Ectodermal cell (in vitro differentiated cells): Measurements from ENCODE around the gene GRID1.

ENCODE experiments used
- H3K27ac ChIP-seq: 2 replicates; pipeline ENCODE4 v1.7.0; 2013; ENCODE audit warnings: mild to moderate bottlenecking, low read depth, low read length; ENCODE audit not compliant: insufficient read depth, poor library complexity, severe bottlenecking
- H3K27me3 ChIP-seq: 2 replicates; pipeline ENCODE4 v1.7.0; 2013; ENCODE audit warnings: mild to moderate bottlenecking, low read length; ENCODE audit not compliant: insufficient read depth, control insufficient read depth, poor library complexity, severe bottlenecking
- H3K36me3 ChIP-seq: one replicate; pipeline ENCODE4 v1.7.0; 2013; ENCODE audit warnings: low read length; ENCODE audit not compliant: control insufficient read depth, insufficient read depth
- H3K4me1 ChIP-seq: one replicate; pipeline ENCODE4 v1.7.0; 2013; ENCODE audit warnings: low read length; ENCODE audit not compliant: control insufficient read depth, insufficient read depth
- H3K4me3 ChIP-seq: 2 replicates; pipeline ENCODE4 v1.7.0; 2013; ENCODE audit warnings: low read depth, low read length, control low read depth; ENCODE audit not compliant: insufficient read depth
- H3K9me3 ChIP-seq: 2 replicates; pipeline ENCODE4 v1.7.0; 2013; ENCODE audit warnings: mild to moderate bottlenecking, low read length, moderate library complexity; ENCODE audit not compliant: control insufficient read depth
- WGBS, 2 experiments: methylation state at CpG; one replicate each; pipeline ENCODE4 v1.1.7; 2013; ENCODE audit warnings: missing lambda C conversion rate in 2 of 2; 5-methylcytosine and 5-hydroxymethylcytosine counted together

GRID1 gene

DNA sequence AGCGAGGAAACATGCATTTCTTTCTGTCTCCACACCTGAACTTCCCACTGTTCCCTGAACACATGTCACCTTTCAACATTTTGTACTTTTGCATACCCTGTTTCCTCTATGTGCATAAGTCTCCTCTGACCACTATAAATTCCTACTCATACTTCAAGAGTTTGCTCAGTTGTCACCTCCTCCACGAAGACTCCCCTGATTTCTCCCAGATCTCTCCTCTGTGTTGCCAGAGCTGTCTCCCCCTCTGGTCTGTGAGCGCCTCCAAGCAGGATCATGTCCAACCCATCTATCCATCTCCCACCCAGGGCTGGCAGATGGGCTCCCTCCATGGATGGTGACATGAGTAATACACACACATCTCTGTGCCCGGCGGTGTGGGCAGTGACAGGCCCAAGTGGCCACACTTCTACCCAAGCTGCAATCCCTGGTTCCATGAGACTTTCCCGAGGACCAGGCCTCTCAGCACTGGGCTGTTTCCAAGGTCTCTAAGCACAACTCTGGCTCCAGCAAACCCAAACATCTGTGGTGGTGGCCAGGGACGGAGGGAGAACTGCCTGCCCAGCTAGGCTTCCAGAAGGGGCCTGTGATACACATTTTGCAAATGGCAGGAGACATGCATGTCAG, 135.9 kb downstream of the GRID1 start:
- H3K9me3 ChIP-seq, result no peaks in the 10 kb centered on the region
- H3K27me3 ChIP-seq, result no peaks in the 10 kb centered on the region
- peaks cover 33% of the 10 kb centered on the region for H3K4me1 ChIP-seq
- no peak overlapping the region for H3K4me3 ChIP-seq
- no peaks in the 10 kb centered on the region for H3K36me3 ChIP-seq
- no peak overlapping the region for H3K27ac ChIP-seq
- WGBS, 2 experiments, result 93 to 95% methylated on average over 7 of the region's 7 CpGs

DNA sequence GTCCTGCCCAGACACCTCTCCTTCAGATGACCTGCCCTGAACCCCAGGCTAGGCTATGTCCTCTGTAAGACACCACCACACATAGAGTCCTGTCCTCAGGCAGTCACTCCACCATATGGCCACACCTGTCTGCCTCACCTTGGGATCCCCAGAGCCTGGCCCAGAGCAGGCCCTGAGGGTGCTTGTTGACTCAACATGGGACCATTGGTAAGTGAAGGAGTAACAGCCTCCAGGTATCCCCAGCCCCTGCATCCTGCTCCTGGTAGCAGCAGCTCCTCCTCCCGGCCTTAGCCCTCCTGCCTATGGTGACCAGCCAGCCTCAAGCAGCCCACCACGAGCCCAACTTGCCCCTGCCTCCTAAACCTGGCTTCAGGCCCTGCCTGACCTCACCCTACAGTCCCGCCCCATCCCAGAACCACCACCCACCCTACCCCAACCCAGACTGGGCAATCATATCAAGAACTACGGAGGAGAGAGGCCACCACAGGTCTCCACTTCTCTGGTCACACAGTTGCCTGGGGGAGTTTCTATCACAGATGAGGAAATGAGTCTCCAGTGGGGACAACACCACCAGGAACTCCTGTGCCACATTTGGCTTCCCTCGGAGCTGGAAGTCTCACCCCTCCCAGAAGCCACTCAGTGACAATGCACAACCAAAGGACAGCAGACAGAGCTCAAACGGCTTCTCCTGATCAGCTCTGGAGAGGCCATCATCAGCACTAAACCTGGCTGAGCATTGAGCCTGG, 136.6 kb downstream of the GRID1 start:
- no peaks in the 10 kb centered on the region for H3K9me3 ChIP-seq

DNA sequence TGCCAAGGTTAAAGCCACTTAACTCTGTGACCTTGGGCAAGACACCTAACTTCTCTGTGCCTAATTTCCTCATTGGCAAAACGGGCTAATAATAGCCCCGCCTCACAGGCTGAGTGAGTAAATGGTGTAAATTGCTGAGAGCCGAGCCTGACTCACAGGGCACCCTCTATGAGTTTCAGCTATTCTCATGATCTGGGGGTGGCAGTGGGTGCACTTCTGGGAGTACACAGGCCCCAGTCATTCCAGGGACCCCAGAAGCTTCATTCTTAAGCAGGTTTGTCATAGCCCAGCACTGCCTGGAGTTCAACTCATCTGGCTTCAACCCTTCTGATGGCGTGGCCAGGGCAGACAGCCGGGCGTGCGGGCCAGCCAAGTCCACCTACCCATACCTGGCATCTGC, 137.2 kb downstream of the GRID1 start:
- H3K4me3 ChIP-seq, result no peak overlapping the region
- H3K36me3 ChIP-seq, result no peaks in the 10 kb centered on the region
- no peaks in the 10 kb centered on the region for H3K9me3 ChIP-seq
- H3K27ac ChIP-seq, result no peak overlapping the region
- WGBS, 2 experiments, result 95 to 97% methylated on average over 7 of the region's 7 CpGs
- H3K27me3 ChIP-seq, result no peaks in the 10 kb centered on the region
- peaks cover 22% of the 10 kb centered on the region for H3K4me1 ChIP-seq

More for the DNA sequence above, 136.6 kb downstream of the GRID1 start:
- peaks cover 28% of the 10 kb centered on the region for H3K4me1 ChIP-seq
- H3K27ac ChIP-seq, result no peak overlapping the region
- 92 to 95% methylated on average over 6 of the region's 6 CpGs for WGBS, 2 experiments
- no peaks in the 10 kb centered on the region for H3K36me3 ChIP-seq
- no peaks in the 10 kb centered on the region for H3K27me3 ChIP-seq
- H3K4me3 ChIP-seq, result no peak overlapping the region

DNA sequence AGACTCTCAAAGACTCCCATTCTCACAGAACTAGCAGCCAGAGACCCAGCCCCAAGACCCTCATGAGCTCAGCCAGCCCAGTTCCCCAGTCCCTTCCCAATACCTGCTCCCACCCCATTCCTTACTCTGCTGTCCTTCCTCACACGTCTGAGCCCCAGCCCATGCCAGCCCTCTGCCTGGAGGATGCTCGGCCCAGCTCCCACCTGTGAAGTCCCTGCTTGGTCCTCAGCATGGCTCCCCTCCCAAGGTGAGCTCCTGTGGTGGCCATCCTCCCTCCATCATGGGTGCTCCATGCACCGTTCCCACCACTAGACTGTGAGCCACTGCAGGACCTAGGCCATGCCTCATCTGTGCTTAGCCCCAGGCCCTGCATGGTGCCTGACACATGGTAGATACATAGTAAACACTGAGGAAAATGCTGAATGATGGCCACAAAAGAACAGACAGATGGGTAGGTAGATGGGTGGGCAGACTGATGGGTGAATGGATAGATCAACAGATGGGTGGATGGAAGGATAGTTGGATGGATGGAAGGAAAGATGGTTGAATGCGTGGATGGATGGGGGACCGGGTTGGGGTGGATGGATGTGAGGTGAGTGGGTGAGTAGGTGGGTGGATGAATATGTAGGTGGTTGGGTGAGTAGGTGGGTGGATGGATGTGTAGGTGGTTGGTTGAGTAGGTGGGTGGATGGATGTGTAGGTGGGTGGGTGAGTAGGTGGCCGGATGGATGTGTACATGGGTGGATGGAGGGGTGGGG, 138.9 kb downstream of the GRID1 start:
- Histone ChIP-seq H3K9me3 (no peaks in the 10 kb centered on the region), H3K4me3 (no peak overlapping the region), H3K4me1 (peaks cover 7% of the 10 kb centered on the region), H3K27me3 (no peaks in the 10 kb centered on the region), H3K27ac (no peak overlapping the region), H3K36me3 (no peaks in the 10 kb centered on the region)
- WGBS, 2 experiments, result 80 to 88% methylated on average over 6 of the region's 6 CpGs

DNA sequence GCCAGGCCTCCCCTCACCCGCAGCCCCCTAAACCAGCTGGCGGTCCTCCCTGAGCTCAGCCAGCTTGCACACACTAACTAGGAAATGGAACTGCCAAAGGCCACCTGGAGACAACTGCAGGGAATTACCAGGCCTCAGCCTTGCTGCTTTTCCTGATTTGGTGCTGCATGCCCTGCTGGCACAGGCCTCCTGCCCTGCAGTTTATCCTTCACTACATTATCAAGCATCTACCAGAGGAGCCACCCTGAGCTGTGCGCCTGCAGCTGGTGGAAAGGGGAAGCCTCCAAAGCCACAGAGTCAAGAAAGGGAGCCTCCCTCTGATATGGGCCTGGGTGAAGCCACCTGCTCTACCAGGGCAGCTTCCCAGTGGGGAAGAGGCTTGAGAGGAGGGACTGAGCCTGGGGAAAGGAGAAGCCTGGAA, 139.8 kb downstream of the GRID1 start:
- no peak overlapping the region for H3K27ac ChIP-seq
- peaks cover 8% of the 10 kb centered on the region for H3K4me1 ChIP-seq
- 91 to 92% methylated on average over 3 of the region's 3 CpGs for WGBS, 2 experiments

DNA sequence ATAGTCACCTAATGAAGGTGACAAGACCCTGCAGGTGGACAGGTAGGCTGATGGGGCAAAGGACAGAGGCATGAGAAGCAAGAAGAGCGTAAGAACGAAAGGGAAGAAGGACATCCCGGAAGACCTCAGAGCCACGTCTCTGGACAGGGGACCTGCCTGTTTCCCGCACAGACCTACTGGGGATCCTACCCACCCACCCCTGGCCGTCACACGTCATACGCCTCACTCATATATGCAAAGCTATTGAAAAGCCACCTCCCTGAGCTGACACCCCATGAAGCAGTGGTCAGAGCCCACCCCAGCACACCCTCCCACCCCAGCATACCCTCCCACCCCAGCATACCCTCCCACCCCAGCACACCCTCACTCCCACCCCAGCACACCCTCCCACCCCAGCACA, 140.6 kb downstream of the GRID1 start:
- no peaks in the 10 kb centered on the region for H3K9me3 ChIP-seq
- no peak overlapping the region for H3K27ac ChIP-seq
- peaks cover 9% of the 10 kb centered on the region for H3K4me1 ChIP-seq
- no peaks in the 10 kb centered on the region for H3K36me3 ChIP-seq
- H3K27me3 ChIP-seq, result no peaks in the 10 kb centered on the region
- no peak overlapping the region for H3K4me3 ChIP-seq
- 94 to 96% methylated on average over 8 of the region's 8 CpGs for WGBS, 2 experiments

More for the DNA sequence above, 139.8 kb downstream of the GRID1 start:
- Histone ChIP-seq H3K4me3 (no peak overlapping the region), H3K27me3 (no peaks in the 10 kb centered on the region), H3K36me3 (no peaks in the 10 kb centered on the region), H3K9me3 (no peaks in the 10 kb centered on the region)

DNA sequence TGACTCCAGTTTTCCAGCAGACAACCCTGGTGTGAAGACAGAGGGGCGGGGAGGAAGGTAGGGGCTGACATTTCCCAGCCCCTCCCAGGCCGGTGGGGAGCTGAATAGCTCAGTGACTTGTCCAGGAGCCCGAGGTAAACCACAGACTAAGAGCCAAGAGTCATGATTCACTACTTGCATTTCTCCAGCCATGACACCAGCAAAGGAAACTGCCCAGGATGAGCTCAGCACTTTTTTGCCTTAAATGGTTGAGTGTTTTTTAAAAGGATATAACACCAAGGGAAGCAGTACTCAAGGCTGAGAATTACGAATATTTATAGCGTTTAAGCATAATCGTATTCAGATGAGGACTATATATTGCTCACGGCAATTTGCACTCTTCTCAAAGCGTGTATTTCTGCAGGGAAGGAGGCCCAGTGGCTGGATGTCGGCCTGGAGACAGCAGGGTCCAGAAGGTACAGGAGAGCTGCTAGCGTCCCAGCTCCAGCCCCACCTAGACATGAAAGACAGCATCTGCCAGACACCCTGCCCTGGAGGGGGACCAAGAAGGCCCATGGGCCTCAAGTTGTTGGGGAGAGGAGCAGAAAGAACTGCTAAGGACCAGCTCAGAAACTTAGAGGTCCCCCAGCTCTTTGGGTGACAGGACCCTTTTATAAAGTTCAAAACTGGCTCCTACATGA, 141.4 kb downstream of the GRID1 start:
- Histone ChIP-seq H3K4me1 (peaks cover 9% of the 10 kb centered on the region), H3K27me3 (no peaks in the 10 kb centered on the region), H3K27ac (no peak overlapping the region), H3K36me3 (no peaks in the 10 kb centered on the region), H3K9me3 (no peaks in the 10 kb centered on the region), H3K4me3 (no peak overlapping the region)
- WGBS, 2 experiments, result 85 to 87% methylated on average over 10 of the region's 10 CpGs

DNA sequence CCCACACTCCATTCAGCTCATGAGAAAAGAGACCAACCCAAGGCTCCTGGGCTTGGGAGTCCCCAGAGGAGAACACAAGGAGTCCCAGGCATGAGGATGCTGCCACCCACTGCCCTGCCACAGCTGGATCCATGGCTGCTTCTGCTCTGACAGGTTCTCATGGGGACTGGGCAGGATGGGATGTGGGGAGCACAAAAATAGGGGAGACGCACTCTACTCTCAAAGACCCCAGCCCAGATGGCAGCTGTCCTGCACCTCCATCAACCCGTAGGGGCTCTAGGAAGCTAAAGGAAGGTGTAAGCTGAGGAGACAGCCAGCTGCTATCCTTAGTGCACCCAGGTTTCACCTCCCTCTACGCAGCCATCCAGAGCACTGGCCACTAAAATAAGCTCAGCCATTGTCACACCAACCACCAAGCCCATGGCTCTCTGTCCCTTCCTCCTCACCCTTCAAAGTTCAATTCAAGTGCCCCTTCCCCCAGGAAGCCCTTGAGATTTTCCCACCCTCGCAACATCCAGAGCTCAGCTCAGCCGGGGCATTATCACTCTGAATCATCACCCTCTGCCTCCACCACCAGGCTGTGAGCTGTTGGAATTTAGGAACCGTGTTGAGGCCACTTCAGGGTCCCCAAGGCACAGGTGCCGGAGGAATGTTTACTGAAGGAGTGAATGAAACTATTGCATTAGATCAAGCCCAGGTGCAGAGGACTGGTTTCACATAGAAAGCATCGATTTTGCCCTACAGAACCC, 142.1 kb downstream of the GRID1 start:
- H3K9me3 ChIP-seq, result no peaks in the 10 kb centered on the region
- H3K27me3 ChIP-seq, result no peaks in the 10 kb centered on the region
- H3K27ac ChIP-seq, result no peak overlapping the region
- no peaks in the 10 kb centered on the region for H3K36me3 ChIP-seq
- peaks cover 9% of the 10 kb centered on the region for H3K4me1 ChIP-seq
- WGBS, 2 experiments, result 80 to 88% methylated on average over 8 of the region's 8 CpGs
- H3K4me3 ChIP-seq, result no peak overlapping the region

DNA sequence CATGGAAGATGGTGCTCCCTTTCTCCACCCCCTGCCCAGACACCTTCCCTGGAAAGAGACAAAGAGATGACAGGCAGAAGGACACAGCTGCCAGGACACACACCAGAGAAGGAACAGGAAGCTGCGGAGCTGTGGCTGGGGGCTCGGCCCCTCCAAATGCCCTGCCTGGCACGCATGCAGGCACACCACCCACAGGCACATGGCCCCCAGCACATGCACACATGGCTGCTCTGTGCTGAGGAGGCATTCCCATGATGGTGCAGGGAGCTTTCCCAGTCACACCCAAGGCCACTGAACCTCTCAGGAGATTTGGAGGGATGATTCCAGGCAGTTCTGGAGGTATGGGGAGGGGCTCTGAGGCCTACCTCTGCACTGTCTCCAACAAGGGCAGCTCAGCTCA, 143.3 kb downstream of the GRID1 start:
- Histone ChIP-seq H3K27me3 (no peaks in the 10 kb centered on the region), H3K27ac (no peak overlapping the region), H3K4me1 (peaks cover 9% of the 10 kb centered on the region), H3K9me3 (no peaks in the 10 kb centered on the region), H3K4me3 (no peak overlapping the region), H3K36me3 (no peaks in the 10 kb centered on the region)
- WGBS, 2 experiments, result 77 to 78% methylated on average over 3 of the region's 3 CpGs
